Panc1 (cell line): ENCODE data around the gene MACROD2. TPM values are rescaled to one million over a fixed set of nuclear protein-coding genes. Genes with fewer than 3 reads are reported as not detected.

ENCODE experiments used
- ATAC-seq: fragments of 200-7000 bp; cut with Tn5 transposase; 2 replicates; pipeline ENCODE4 v1.9.1; 2020; ENCODE audit warnings: mild to moderate bottlenecking, moderate library complexity
- BruUV-seq: library from RNA; stranded (reverse); fragments of 400-500 nt; replicated peaks from 2 replicates; lab custom pipeline; 2021; lab: Mats Ljungman, UMichigan
- CTCF ChIA-PET: fragments of 300-600 bp; sonication (Branson Sonifier 250); formaldehyde crosslinking; loops from one replicate; lab custom pipeline; 2022; ENCODE audit warnings: antibody characterized with exemption; lab: Charles Lee
- POLR2A ChIA-PET: fragments of 300-600 bp; sonication (Branson Sonifier 250); formaldehyde crosslinking; loops from one replicate; lab custom pipeline; 2022; ENCODE audit warnings: antibody characterized with exemption; lab: Charles Lee
- DNase-seq: peaks from one replicate; pipeline ENCODE4 v3.0.0-alpha.2; 2010; ENCODE audit warnings: low read depth, low spot score
- H3K27ac ChIP-seq: 2 replicates; pipeline ENCODE4 v1.5.1; 2011; ENCODE audit warnings: mild to moderate bottlenecking, low read length, inconsistent platforms
- H3K27me3 ChIP-seq: fragments of 200-500 bp; sonication (Bioruptor generic); 2 replicates; pipeline ENCODE4 v1.6.0; 2014; ENCODE audit warnings: low read length, inconsistent platforms; ENCODE audit not compliant: control insufficient read depth, insufficient read depth
- H3K36me3 ChIP-seq: fragments of 200-500 bp; sonication (Bioruptor generic); 2 replicates; pipeline ENCODE4 v1.5.1; 2014; ENCODE audit warnings: inconsistent platforms, mild to moderate bottlenecking, low read length, moderate library complexity; ENCODE audit not compliant: control insufficient read depth, insufficient read depth
- H3K4me1 ChIP-seq: 2 replicates; pipeline ENCODE4 v1.5.1; 2011; ENCODE audit warnings: inconsistent platforms, mild to moderate bottlenecking, low read length, moderate library complexity; ENCODE audit not compliant: control insufficient read depth, insufficient read depth
- H3K4me3 ChIP-seq, 2 experiments: 2 replicates each; pipeline ENCODE4 v1.5.1; 2011 to 2012; ENCODE audit warnings: low read depth in 2 of 2, low read length in 2 of 2, mild to moderate bottlenecking in 2 of 2, inconsistent platforms in 1 of 2, moderate library complexity in 1 of 2
- H3K9me3 ChIP-seq: fragments of 200-500 bp; sonication (Bioruptor generic); 2 replicates; pipeline ENCODE4 v1.5.1; 2014; ENCODE audit warnings: low read depth, mild to moderate bottlenecking, inconsistent platforms, low read length, moderate library complexity; ENCODE audit not compliant: control insufficient read depth, insufficient read depth
- POLR2AphosphoS5 ChIP-seq: IDR thresholded peaks from 2 replicates; pipeline ENCODE4 v1.6.1; 2012; ENCODE audit warnings: mild to moderate bottlenecking, low read depth, low read length, moderate library complexity
- SIN3A ChIP-seq: IDR thresholded peaks from 2 replicates; pipeline ENCODE4 v1.6.1; 2012; ENCODE audit warnings: low read depth, mild to moderate bottlenecking, low read length, moderate library complexity, borderline replicate concordance; ENCODE audit not compliant: insufficient read depth
- TCF7L2 ChIP-seq: IDR thresholded peaks from 2 replicates; pipeline ENCODE4 v1.6.1; 2011; ENCODE audit warnings: mild to moderate bottlenecking, low read depth, low read length, inconsistent platforms
- in situ Hi-C: cut with HindIII; loops from 2 replicates; pipeline ENCODE4 v1.10.0; 2016; ENCODE audit warnings: low sequenced_read_pairs, low pct_unique_long_range_greater_than_20kb
- intact Hi-C: fragments of 100-400 bp; cut with micrococcal nuclease; formaldehyde crosslinking; loops from one replicate; pipeline ENCODE4 v1.10.0; 2022; ENCODE audit not compliant: unreplicated experiment
- total RNA-seq: library from RNA; stranded (reverse); gene quantifications from one replicate; pipeline ENCODE4 v1.2.1, GENCODE V29; 2021; ENCODE audit not compliant: unreplicated experiment
- TF ChIP-seq, protein P1 (sequence below), 2 experiments: IDR thresholded peaks; 2 replicates each; pipeline ENCODE4 v1.6.1; 2011 to 2012; ENCODE audit warnings: low read depth in 2 of 2, control low read depth in 1 of 2, low read length in 1 of 2, mild to moderate bottlenecking in 1 of 2, moderate library complexity in 1 of 2; ENCODE audit not compliant: insufficient read depth in 1 of 2
- TF ChIP-seq, protein P2 (sequence below): fragments of 450-650 bp; IDR thresholded peaks from 2 replicates; pipeline ENCODE4 v1.5.1; 2017; ENCODE audit warnings: mild to moderate bottlenecking

Gene MACROD2
- total RNA-seq, 1 experiment from 2014 or later: 1.2 TPM

DNA sequence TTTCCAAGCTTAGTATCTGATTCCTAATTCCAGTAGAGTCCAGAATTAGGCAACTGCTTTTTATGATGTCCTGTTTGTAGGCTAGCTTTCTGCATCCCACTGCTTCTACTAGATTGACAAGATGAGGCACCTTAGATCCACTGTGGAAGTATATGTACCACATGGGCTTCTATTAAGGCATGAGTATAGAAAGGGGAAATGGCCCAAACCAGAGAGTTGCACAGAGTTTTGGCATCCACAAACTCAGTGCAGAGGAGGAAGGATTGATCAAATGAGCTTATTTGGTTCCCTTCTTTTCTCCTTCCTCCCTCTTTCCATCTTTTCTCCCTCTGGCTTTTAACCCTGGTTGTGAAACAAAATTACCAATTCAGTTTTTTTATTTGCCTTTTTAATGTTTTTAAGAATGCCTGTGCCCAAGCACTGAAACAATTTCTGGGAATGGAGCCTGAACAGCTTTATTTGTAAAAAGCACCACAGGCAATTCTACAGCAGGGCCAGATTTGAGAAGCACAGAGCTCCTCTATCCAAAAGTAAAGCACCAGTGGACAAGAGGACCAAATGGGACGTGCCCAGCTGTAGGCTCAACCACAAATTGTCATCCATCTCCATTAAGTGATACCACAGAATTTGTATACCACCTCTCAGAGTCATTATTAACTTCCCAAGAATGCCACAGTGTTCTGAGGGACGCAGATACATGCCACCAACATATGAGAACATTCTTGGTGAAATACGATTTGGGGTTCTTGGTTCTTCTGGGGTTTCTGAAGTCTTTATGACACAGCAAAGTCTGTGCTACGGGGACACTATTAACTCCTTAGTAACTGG is 1608.9 kb downstream of the MACROD2 start:
- in situ Hi-C loops (no loop called here), intact Hi-C loops (no loop called here)
- ChIA-PET POLR2A (no interaction called here), CTCF (no interaction called here)
- Histone ChIP-seq H3K4me3 (no peak overlapping the region), H3K27me3 (no peaks in the 10 kb centered on the region), H3K9me3 (no peaks in the 10 kb centered on the region), H3K36me3 (no peaks in the 10 kb centered on the region), H3K4me1 (no peaks in the 10 kb centered on the region), H3K27ac (no peak overlapping the region)
- TF ChIP-seq, protein P1, sequence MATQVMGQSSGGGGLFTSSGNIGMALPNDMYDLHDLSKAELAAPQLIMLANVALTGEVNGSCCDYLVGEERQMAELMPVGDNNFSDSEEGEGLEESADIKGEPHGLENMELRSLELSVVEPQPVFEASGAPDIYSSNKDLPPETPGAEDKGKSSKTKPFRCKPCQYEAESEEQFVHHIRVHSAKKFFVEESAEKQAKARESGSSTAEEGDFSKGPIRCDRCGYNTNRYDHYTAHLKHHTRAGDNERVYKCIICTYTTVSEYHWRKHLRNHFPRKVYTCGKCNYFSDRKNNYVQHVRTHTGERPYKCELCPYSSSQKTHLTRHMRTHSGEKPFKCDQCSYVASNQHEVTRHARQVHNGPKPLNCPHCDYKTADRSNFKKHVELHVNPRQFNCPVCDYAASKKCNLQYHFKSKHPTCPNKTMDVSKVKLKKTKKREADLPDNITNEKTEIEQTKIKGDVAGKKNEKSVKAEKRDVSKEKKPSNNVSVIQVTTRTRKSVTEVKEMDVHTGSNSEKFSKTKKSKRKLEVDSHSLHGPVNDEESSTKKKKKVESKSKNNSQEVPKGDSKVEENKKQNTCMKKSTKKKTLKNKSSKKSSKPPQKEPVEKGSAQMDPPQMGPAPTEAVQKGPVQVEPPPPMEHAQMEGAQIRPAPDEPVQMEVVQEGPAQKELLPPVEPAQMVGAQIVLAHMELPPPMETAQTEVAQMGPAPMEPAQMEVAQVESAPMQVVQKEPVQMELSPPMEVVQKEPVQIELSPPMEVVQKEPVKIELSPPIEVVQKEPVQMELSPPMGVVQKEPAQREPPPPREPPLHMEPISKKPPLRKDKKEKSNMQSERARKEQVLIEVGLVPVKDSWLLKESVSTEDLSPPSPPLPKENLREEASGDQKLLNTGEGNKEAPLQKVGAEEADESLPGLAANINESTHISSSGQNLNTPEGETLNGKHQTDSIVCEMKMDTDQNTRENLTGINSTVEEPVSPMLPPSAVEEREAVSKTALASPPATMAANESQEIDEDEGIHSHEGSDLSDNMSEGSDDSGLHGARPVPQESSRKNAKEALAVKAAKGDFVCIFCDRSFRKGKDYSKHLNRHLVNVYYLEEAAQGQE (IDR thresholded peaks at IDR 0.05; ENCODE audit: insufficient read depth in 1 of 2, low read depth in 2 of 2, low read length in 1 of 2): no peak
- TF ChIP-seq POLR2AphosphoS5: no peak
- TF ChIP-seq, protein P2, sequence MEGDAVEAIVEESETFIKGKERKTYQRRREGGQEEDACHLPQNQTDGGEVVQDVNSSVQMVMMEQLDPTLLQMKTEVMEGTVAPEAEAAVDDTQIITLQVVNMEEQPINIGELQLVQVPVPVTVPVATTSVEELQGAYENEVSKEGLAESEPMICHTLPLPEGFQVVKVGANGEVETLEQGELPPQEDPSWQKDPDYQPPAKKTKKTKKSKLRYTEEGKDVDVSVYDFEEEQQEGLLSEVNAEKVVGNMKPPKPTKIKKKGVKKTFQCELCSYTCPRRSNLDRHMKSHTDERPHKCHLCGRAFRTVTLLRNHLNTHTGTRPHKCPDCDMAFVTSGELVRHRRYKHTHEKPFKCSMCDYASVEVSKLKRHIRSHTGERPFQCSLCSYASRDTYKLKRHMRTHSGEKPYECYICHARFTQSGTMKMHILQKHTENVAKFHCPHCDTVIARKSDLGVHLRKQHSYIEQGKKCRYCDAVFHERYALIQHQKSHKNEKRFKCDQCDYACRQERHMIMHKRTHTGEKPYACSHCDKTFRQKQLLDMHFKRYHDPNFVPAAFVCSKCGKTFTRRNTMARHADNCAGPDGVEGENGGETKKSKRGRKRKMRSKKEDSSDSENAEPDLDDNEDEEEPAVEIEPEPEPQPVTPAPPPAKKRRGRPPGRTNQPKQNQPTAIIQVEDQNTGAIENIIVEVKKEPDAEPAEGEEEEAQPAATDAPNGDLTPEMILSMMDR: no peak
- TF ChIP-seq TCF7L2: no peak
- no peak for TF ChIP-seq SIN3A
- DNase-seq (no peak), ATAC-seq (no peak)
- BruUV-seq: no TSS peak

DNA sequence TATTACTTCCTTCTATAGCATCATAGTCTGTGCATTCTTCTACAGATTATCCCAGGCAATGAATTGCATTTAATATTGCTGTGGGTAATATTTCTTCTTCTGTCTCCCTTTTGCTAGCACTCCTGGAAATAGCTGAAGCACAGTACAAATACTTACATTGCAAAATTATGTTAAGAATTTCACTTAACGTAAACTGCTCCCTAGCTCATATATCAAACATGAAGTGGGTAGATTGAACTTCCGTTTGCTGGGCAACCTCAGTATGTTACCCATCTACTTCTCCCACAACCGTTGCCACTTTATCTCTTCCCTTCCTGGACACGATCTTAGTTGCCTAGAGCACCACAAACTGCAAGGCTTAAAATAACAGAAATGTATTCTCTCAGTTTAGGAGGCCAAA is 1614.6 kb downstream of the MACROD2 start:
- no peak overlapping the region for H3K4me3 ChIP-seq
- ChIA-PET POLR2A (no interaction called here), CTCF (no interaction called here)
- DNase-seq (no peak), ATAC-seq (no peak)
- H3K36me3 ChIP-seq: no peaks in the 10 kb centered on the region
- no peaks in the 10 kb centered on the region for H3K4me1 ChIP-seq
- H3K9me3 ChIP-seq: no peaks in the 10 kb centered on the region
- BruUV-seq: no TSS peak
- no peaks in the 10 kb centered on the region for H3K27me3 ChIP-seq
- TF ChIP-seq, protein P1 (IDR thresholded peaks at IDR 0.05; ENCODE audit: insufficient read depth in 1 of 2, low read depth in 2 of 2, low read length in 1 of 2): no peak
- TF ChIP-seq POLR2AphosphoS5 (no peak), SIN3A (no peak), TCF7L2 (no peak)
- TF ChIP-seq, protein P2: no peak
- in situ Hi-C loops (no loop called here), intact Hi-C loops (no loop called here)
- H3K27ac ChIP-seq: no peak overlapping the region
